Activated CD8-positive, alpha-beta T cell treated with anti-CD3 and anti-CD28 coated beads for 36 hours (primary cell): ENCODE measurements around the gene ABCA13. TPM values are rescaled to one million over a fixed set of nuclear protein-coding genes. Genes with fewer than 3 reads are reported as not detected.

Source experiments
- ATAC-seq: fragments of 200-7000 bp; cut with Tn5 transposase; one replicate; pipeline ENCODE4 v1.10.0; 2021; ENCODE audit warnings: mild to moderate bottlenecking, moderate library complexity
- CTCF ChIA-PET: fragments of 350-600 bp; sonication (Branson Sonifier 250); formaldehyde crosslinking; loops from one replicate; lab custom pipeline; 2021; ENCODE audit warnings: antibody characterized with exemption; lab: Charles Lee
- POLR2A ChIA-PET: fragments of 350-600 bp; sonication (Branson Sonifier 250); formaldehyde crosslinking; loops from one replicate; lab custom pipeline; 2021; ENCODE audit warnings: antibody characterized with exemption; lab: Charles Lee
- DNase-seq: peaks from one replicate; pipeline ENCODE4 v3.0.0-alpha.2; 2020
- H3K27ac Mint-ChIP-seq: one replicate; pipeline ENCODE4 v1.8.0; 2021; ENCODE audit warnings: mild to moderate bottlenecking, mixed read lengths
- H3K27me3 Mint-ChIP-seq: one replicate; pipeline ENCODE4 v1.8.0; 2021; ENCODE audit warnings: mixed read lengths
- H3K36me3 Mint-ChIP-seq: one replicate; pipeline ENCODE4 v1.8.0; 2021; ENCODE audit warnings: low read depth, mixed read lengths
- H3K4me1 Mint-ChIP-seq: one replicate; pipeline ENCODE4 v1.8.0; 2021; ENCODE audit warnings: low read depth, mixed read lengths
- H3K4me3 Mint-ChIP-seq: one replicate; pipeline ENCODE4 v1.8.0; 2021; ENCODE audit warnings: mild to moderate bottlenecking, moderate library complexity, mixed read lengths
- H3K9me3 Mint-ChIP-seq: one replicate; pipeline ENCODE4 v1.8.0; 2021; ENCODE audit warnings: mixed read lengths
- CTCF ChIP-seq: fragments of 200-600 bp; IDR thresholded peaks from one replicate; pipeline ENCODE4 v1.8.0; 2022; ENCODE audit warnings: antibody characterized with exemption, mild to moderate bottlenecking
- intact Hi-C: fragments of 100-400 bp; cut with micrococcal nuclease; formaldehyde crosslinking; loops from one replicate; pipeline ENCODE4 v1.10.0; 2022
- total RNA-seq, 2 experiments: library from RNA; stranded (reverse); gene quantifications; one replicate each; pipeline ENCODE4 v1.2.3, GENCODE V29; 2021

The ABCA13 gene
- total RNA-seq, 2 experiments from 2014 or later = not detected

GRCh38 chr7:48611993-48612392, 440.7 kb downstream of the ABCA13 start:
- Mint-ChIP-seq H3K27me3 (no peaks in the 10 kb centered on the region), H3K4me3 (no peak overlapping the region), H3K27ac (no peak overlapping the region), H3K4me1 (no peaks in the 10 kb centered on the region), H3K9me3 (no peaks in the 10 kb centered on the region), H3K36me3 (no peaks in the 10 kb centered on the region)
- DNase-seq = no peak
- no peak for ATAC-seq
- ChIA-PET CTCF (no interaction called here), POLR2A (no interaction called here)
- TF ChIP-seq CTCF = no peak
- intact Hi-C loops = no loop called here

- CTCF ChIA-PET = interaction anchor here (0.6 kb wide), 1 partner anchor 24 kb away, joined by 3 read pairs; no protein-coding TSS in a partner anchor
- POLR2A ChIA-PET = no interaction called here
- ATAC-seq = no peak
- H3K9me3 Mint-ChIP-seq = no peaks in the 10 kb centered on the region
- DNase-seq = no peak
- no peak for TF ChIP-seq CTCF
- H3K4me1 Mint-ChIP-seq = no peaks in the 10 kb centered on the region
- no peak overlapping the region for H3K27ac Mint-ChIP-seq
- H3K27me3 Mint-ChIP-seq = no peaks in the 10 kb centered on the region
- no peaks in the 10 kb centered on the region for H3K36me3 Mint-ChIP-seq
- no peak overlapping the region for H3K4me3 Mint-ChIP-seq
- intact Hi-C loops = no loop called here
Observed at GRCh38 chr7:48617508-48617907, 446.2 kb downstream of the ABCA13 start.

- TF ChIP-seq CTCF = no peak
Observed at GRCh38 chr7:48617993-48618392, 446.7 kb downstream of the ABCA13 start.

GRCh38 chr7:48621076-48621475, 449.8 kb downstream of the ABCA13 start:
- DNase-seq (no peak), ATAC-seq (no peak)
- ChIA-PET CTCF (no interaction called here), POLR2A (no interaction called here)
- Mint-ChIP-seq H3K4me1 (no peaks in the 10 kb centered on the region), H3K27ac (no peak overlapping the region), H3K4me3 (no peak overlapping the region), H3K9me3 (no peaks in the 10 kb centered on the region), H3K36me3 (no peaks in the 10 kb centered on the region), H3K27me3 (no peaks in the 10 kb centered on the region)
- TF ChIP-seq CTCF = no peak
- intact Hi-C loops = no loop called here

More at GRCh38 chr7:48617993-48618392, 446.7 kb downstream of the ABCA13 start:
- H3K27ac Mint-ChIP-seq = no peak overlapping the region
- DNase-seq (no peak), ATAC-seq (no peak)
- H3K27me3 Mint-ChIP-seq = no peaks in the 10 kb centered on the region
- ChIA-PET CTCF (interaction anchor here (0.6 kb wide), 1 partner anchor 25 kb away, joined by 3 read pairs; no protein-coding TSS in a partner anchor), POLR2A (no interaction called here)
- intact Hi-C loops = no loop called here
- no peaks in the 10 kb centered on the region for H3K9me3 Mint-ChIP-seq
- no peaks in the 10 kb centered on the region for H3K4me1 Mint-ChIP-seq
- H3K36me3 Mint-ChIP-seq = no peaks in the 10 kb centered on the region
- H3K4me3 Mint-ChIP-seq = no peak overlapping the region

- TF ChIP-seq CTCF = no peak
- H3K27me3 Mint-ChIP-seq = no peaks in the 10 kb centered on the region
- no peak overlapping the region for H3K4me3 Mint-ChIP-seq
- no peak overlapping the region for H3K27ac Mint-ChIP-seq
- no peaks in the 10 kb centered on the region for H3K36me3 Mint-ChIP-seq
- H3K9me3 Mint-ChIP-seq = no peaks in the 10 kb centered on the region
- CTCF ChIA-PET = no interaction called here
- POLR2A ChIA-PET = no interaction called here
- no peak for ATAC-seq
- no peaks in the 10 kb centered on the region for H3K4me1 Mint-ChIP-seq
- DNase-seq = no peak
- intact Hi-C loops = no loop called here
Observed at GRCh38 chr7:48627164-48627563, 455.9 kb downstream of the ABCA13 start.
